Sigmoid colon (tissue), 3 donors: ENCODE measurements around the gene ALDH1A1.

Experiments used
- POLR2A ChIP-seq, 2 donors: fragments of 450-650 bp; IDR thresholded peaks; one replicate each; pipeline ENCODE4 v1.6.1; 2016; ENCODE audit warnings: antibody characterized with exemption in 2 of 2, mild to moderate bottlenecking in 2 of 2, moderate library complexity in 2 of 2
- TF ChIP-seq, protein P1 (sequence below), 4 experiments: fragments of 450-650 bp in 3 of 4; fragments of 200-600 bp in 1 of 4; IDR thresholded peaks; one replicate each; pipeline ENCODE4 v1.5.1; 2016 to 2019; ENCODE audit warnings: antibody characterized with exemption in 4 of 4, mild to moderate bottlenecking in 3 of 4, moderate library complexity in 2 of 4

DNA sequence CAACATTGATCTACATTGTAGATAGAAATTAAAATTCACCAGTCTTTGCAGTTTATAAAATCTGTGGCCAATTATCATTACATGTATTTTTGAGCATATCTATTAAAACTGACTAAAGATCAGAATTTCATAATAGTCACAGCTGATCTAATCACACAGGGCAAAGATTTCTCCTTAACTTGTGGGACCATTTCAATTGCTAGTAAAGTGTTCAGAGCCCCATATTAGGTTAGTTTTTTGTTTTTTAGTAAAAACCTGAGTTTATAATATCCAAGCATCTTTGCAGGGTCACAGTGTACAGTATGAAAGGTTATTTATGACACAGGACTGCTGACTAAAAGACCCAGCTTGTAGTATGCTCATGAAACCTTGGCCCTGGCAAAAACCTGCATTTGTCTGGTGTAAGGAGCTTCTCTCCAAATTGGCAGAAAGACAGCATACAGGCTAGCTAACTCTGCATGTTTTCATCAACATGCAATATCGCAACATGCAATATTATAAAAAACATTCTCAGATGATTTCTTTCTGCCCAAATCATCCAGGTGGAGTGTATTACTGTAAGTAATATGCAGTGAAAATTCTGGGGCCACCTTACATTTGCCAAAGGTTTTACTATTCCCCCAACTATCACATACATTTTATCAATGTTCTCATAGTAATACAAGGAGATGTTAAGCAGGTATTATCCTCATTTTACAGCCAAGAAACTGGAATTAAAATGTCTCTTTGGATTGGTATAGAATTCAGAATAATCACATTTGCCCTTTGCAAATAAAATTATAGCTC is 37.7 kb upstream of the ALDH1A1 start:
- TF ChIP-seq, protein P1, sequence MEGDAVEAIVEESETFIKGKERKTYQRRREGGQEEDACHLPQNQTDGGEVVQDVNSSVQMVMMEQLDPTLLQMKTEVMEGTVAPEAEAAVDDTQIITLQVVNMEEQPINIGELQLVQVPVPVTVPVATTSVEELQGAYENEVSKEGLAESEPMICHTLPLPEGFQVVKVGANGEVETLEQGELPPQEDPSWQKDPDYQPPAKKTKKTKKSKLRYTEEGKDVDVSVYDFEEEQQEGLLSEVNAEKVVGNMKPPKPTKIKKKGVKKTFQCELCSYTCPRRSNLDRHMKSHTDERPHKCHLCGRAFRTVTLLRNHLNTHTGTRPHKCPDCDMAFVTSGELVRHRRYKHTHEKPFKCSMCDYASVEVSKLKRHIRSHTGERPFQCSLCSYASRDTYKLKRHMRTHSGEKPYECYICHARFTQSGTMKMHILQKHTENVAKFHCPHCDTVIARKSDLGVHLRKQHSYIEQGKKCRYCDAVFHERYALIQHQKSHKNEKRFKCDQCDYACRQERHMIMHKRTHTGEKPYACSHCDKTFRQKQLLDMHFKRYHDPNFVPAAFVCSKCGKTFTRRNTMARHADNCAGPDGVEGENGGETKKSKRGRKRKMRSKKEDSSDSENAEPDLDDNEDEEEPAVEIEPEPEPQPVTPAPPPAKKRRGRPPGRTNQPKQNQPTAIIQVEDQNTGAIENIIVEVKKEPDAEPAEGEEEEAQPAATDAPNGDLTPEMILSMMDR (IDR thresholded peaks at IDR 0.05) = no peak
- no peak for TF ChIP-seq POLR2A (IDR thresholded peaks at IDR 0.05)
